ENCODE results near the gene OPTC. TPM values are rescaled to one million over a fixed set of nuclear protein-coding genes. Genes with fewer than 3 reads are reported as not detected.
"Not testable (repeated sequence)": the region's sequence is repeated elsewhere in the genome, so short reads cannot be mapped to it uniquely, and the experiment has no call there.

The OPTC gene
- total RNA-seq, 4 donors from 2014 or later = not detected

GRCh38 chr1:203465146-203465798, 28.7 kb upstream of the OPTC start:
- WGBS = 72% methylated on average over 11 of the region's 11 CpGs
- Histone ChIP-seq H3K4me3 (no peak overlapping the region), H3K4me1 (peaks cover 60% of the 10 kb centered on the region), H3K27me3 (no peaks in the 10 kb centered on the region), H3K36me3 (no peaks in the 10 kb centered on the region), H3K9me3 (no peaks in the 10 kb centered on the region), H3K27ac (peak overlapping the region; percentile 87)
- no peak for DNase-seq (ENCODE audit: low spot score in 2 of 2)
- TF ChIP-seq POLR2AphosphoS5 (IDR thresholded peaks at IDR 0.05) = no peak
- no peak for TF ChIP-seq POLR2A (IDR thresholded peaks at IDR 0.05)
- TF ChIP-seq EP300 (IDR thresholded peaks at IDR 0.05) = peak; percentile 95
- TF ChIP-seq CTCF (IDR thresholded peaks at IDR 0.05) = no peak

GRCh38 chr1:203465948-203466347, 28.0 kb upstream of the OPTC start:
- Histone ChIP-seq H3K27ac (peak overlapping the region; percentile 87), H3K27me3 (no peaks in the 10 kb centered on the region), H3K4me1 (peaks cover 60% of the 10 kb centered on the region), H3K4me3 (no peak overlapping the region), H3K9me3 (no peaks in the 10 kb centered on the region), H3K36me3 (no peaks in the 10 kb centered on the region)
- WGBS = 29% methylated on average over 7 of the region's 7 CpGs
- peak in 1 of 2 donors; percentile 81 for DNase-seq (ENCODE audit: low spot score in 2 of 2)
- TF ChIP-seq EP300 (IDR thresholded peaks at IDR 0.05) = no peak
- no peak for TF ChIP-seq POLR2AphosphoS5 (IDR thresholded peaks at IDR 0.05)
- no peak for TF ChIP-seq POLR2A (IDR thresholded peaks at IDR 0.05)
- TF ChIP-seq CTCF (IDR thresholded peaks at IDR 0.05) = no peak

- H3K36me3 ChIP-seq; H3K9me3 ChIP-seq; H3K27me3 ChIP-seq; DNase-seq (ENCODE audit: low spot score in 2 of 2); H3K4me3 ChIP-seq: not testable (repeated sequence)
- Histone ChIP-seq H3K27ac (peak overlapping the region; percentile 87), H3K4me1 (peaks cover 60% of the 10 kb centered on the region)
- TF ChIP-seq POLR2AphosphoS5 (IDR thresholded peaks at IDR 0.05) = peak in 1 of 3 donors; percentile 34
- 70% methylated on average over 13 of the region's 13 CpGs for WGBS
Observed at GRCh38 chr1:203466906-203467549, 26.9 kb upstream of the OPTC start.

- H3K9me3 ChIP-seq = no peaks in the 10 kb centered on the region
- H3K27ac ChIP-seq = peak overlapping the region; percentile 87
- peaks cover 59% of the 10 kb centered on the region for H3K4me1 ChIP-seq
- no peak for TF ChIP-seq CTCF (IDR thresholded peaks at IDR 0.05)
- no peak overlapping the region for H3K4me3 ChIP-seq
- DNase-seq (ENCODE audit: low spot score in 2 of 2) = peak; percentile 91 to 93
- H3K36me3 ChIP-seq = no peaks in the 10 kb centered on the region
- H3K27me3 ChIP-seq = no peaks in the 10 kb centered on the region
- 53% methylated on average over 9 of the region's 9 CpGs for WGBS
Observed at GRCh38 chr1:203467550-203467921, 26.4 kb upstream of the OPTC start.

GRCh38 chr1:203468326-203468725, 25.6 kb upstream of the OPTC start:
- Histone ChIP-seq H3K27me3 (no peaks in the 10 kb centered on the region), H3K36me3 (no peaks in the 10 kb centered on the region), H3K9me3 (no peaks in the 10 kb centered on the region), H3K27ac (no peak overlapping the region), H3K4me3 (no peak overlapping the region), H3K4me1 (peaks cover 52% of the 10 kb centered on the region)
- DNase-seq (ENCODE audit: low spot score in 2 of 2) = no peak
- WGBS = 88% methylated on average over 2 of the region's 2 CpGs
- no peak for TF ChIP-seq POLR2AphosphoS5 (IDR thresholded peaks at IDR 0.05)
- TF ChIP-seq CTCF (IDR thresholded peaks at IDR 0.05) = no peak
- no peak for TF ChIP-seq EP300 (IDR thresholded peaks at IDR 0.05)
- TF ChIP-seq POLR2A (IDR thresholded peaks at IDR 0.05) = no peak

All from suprapubic skin (tissue), 4 donors.